H9 (cell line): Measurements from ENCODE around the gene HDDC2. TPM values are rescaled to one million over a fixed set of nuclear protein-coding genes. Genes with fewer than 3 reads are reported as not detected.

Experiments
- DNase-seq: peaks from one replicate; pipeline ENCODE4 v3.0.0-alpha.2; 2017
- H2AFZ ChIP-seq: one replicate; pipeline ENCODE4 v1.6.1; 2013; ENCODE audit warnings: mild to moderate bottlenecking, low read length, control low read depth, moderate library complexity
- H2AK5ac ChIP-seq: 2 replicates; pipeline ENCODE4 v1.6.1; 2013; ENCODE audit warnings: low read length, control low read depth, mixed read lengths; ENCODE audit not compliant: insufficient read length
- H2BK120ac ChIP-seq: one replicate; pipeline ENCODE4 v1.6.1; 2013; ENCODE audit warnings: low read depth, mild to moderate bottlenecking, low read length, control low read depth, inconsistent platforms; ENCODE audit not compliant: poor library complexity, severe bottlenecking
- H2BK12ac ChIP-seq: 2 replicates; pipeline ENCODE4 v1.6.1; 2013; ENCODE audit warnings: low read length, control low read depth, mixed read lengths, low read depth; ENCODE audit not compliant: insufficient read length
- H2BK15ac ChIP-seq: 2 replicates; pipeline ENCODE4 v1.6.1; 2013; ENCODE audit warnings: low read depth, low read length, control low read depth
- H2BK20ac ChIP-seq: one replicate; pipeline ENCODE4 v1.6.1; 2013; ENCODE audit warnings: low read depth, mild to moderate bottlenecking, low read length, control low read depth, inconsistent platforms; ENCODE audit not compliant: poor library complexity, severe bottlenecking
- H2BK5ac ChIP-seq: 2 replicates; pipeline ENCODE4 v1.6.1; 2013; ENCODE audit warnings: low read length, control low read depth, mixed read lengths; ENCODE audit not compliant: insufficient read length
- H3K14ac ChIP-seq: 2 replicates; pipeline ENCODE4 v1.6.1; 2013; ENCODE audit warnings: low read length, control low read depth; ENCODE audit not compliant: insufficient read depth
- H3K18ac ChIP-seq: 2 replicates; pipeline ENCODE4 v1.6.1; 2013; ENCODE audit warnings: low read depth, mild to moderate bottlenecking, mixed read lengths, low read length, control low read depth; ENCODE audit not compliant: insufficient read length
- H3K23ac ChIP-seq: 2 replicates; pipeline ENCODE4 v1.6.1; 2013; ENCODE audit warnings: low read length, control low read depth, mixed read lengths, low read depth; ENCODE audit not compliant: insufficient read length
- H3K23me2 ChIP-seq: 2 replicates; pipeline ENCODE4 v1.6.1; 2013; ENCODE audit warnings: low read depth, mild to moderate bottlenecking, mixed read lengths, low read length, control low read depth; ENCODE audit not compliant: insufficient read length, poor library complexity, severe bottlenecking
- H3K27ac ChIP-seq: 2 replicates; pipeline ENCODE4 v1.5.1; 2013; ENCODE audit warnings: low read length, control low read depth, mixed read lengths, low read depth; ENCODE audit not compliant: insufficient read length
- H3K27me3 ChIP-seq: 2 replicates; pipeline ENCODE4 v1.6.1; 2013; ENCODE audit warnings: low read length, control low read depth, inconsistent platforms; ENCODE audit not compliant: insufficient read depth
- H3K4ac ChIP-seq: 2 replicates; pipeline ENCODE4 v1.6.1; 2013; ENCODE audit warnings: low read depth, mild to moderate bottlenecking, control low read depth, inconsistent platforms, low read length, moderate library complexity
- H3K4me1 ChIP-seq: 2 replicates; pipeline ENCODE4 v1.6.1; 2013; ENCODE audit warnings: low read length, control low read depth, inconsistent platforms; ENCODE audit not compliant: insufficient read depth
- H3K4me2 ChIP-seq: 2 replicates; pipeline ENCODE4 v1.6.1; 2013; ENCODE audit warnings: low read length, control low read depth, mixed read lengths; ENCODE audit not compliant: insufficient read length, insufficient read depth
- H3K56ac ChIP-seq: 2 replicates; pipeline ENCODE4 v1.6.1; 2013; ENCODE audit warnings: low read depth, mild to moderate bottlenecking, mixed read lengths, low read length, control low read depth; ENCODE audit not compliant: insufficient read length
- H3K79me1 ChIP-seq: 2 replicates; pipeline ENCODE4 v1.6.1; 2013; ENCODE audit warnings: low read depth, mild to moderate bottlenecking, moderate library complexity, low read length, control low read depth, inconsistent platforms; ENCODE audit not compliant: insufficient read depth, poor library complexity, severe bottlenecking
- H3K79me2 ChIP-seq: 2 replicates; pipeline ENCODE4 v1.6.1; 2013; ENCODE audit warnings: low read length, control low read depth, inconsistent platforms; ENCODE audit not compliant: insufficient read depth
- H3K9ac ChIP-seq: 2 replicates; pipeline ENCODE4 v1.6.1; 2013; ENCODE audit warnings: low read length, control low read depth, mixed read lengths; ENCODE audit not compliant: insufficient read length; ENCODE audit errors: extremely low read depth
- H3K9me3 ChIP-seq: one replicate; pipeline ENCODE4 v1.6.1; 2013; ENCODE audit warnings: low read depth, low read length, inconsistent platforms; ENCODE audit not compliant: control insufficient read depth
- H3T11ph ChIP-seq: one replicate; pipeline ENCODE4 v1.6.1; 2013; ENCODE audit warnings: mild to moderate bottlenecking, low read length, control low read depth, inconsistent platforms
- H4K20me1 ChIP-seq: one replicate; pipeline ENCODE4 v1.6.1; 2013; ENCODE audit not compliant: control insufficient read depth, insufficient read length, insufficient read depth
- H4K5ac ChIP-seq: 2 replicates; pipeline ENCODE4 v1.6.1; 2013; ENCODE audit warnings: low read depth, mild to moderate bottlenecking, mixed read lengths, low read length, control low read depth; ENCODE audit not compliant: insufficient read length
- H4K8ac ChIP-seq: replicated peaks from 2 replicates; pipeline ENCODE4 v1.6.1; 2013; ENCODE audit warnings: low read length, control low read depth, mixed read lengths, low read depth; ENCODE audit not compliant: insufficient read length
- H4K91ac ChIP-seq: 2 replicates; pipeline ENCODE4 v1.6.1; 2013; ENCODE audit warnings: low read depth, mild to moderate bottlenecking, moderate library complexity, mixed read lengths, low read length, control low read depth; ENCODE audit not compliant: insufficient read length
- H3K27ac Mint-ChIP-seq, 3 experiments: 2 replicates in 2 of 3; 3 replicates in 1 of 3; pipeline ENCODE4 v1.8.0; 2020 to 2021; ENCODE audit warnings: mixed read lengths in 3 of 3, mild to moderate bottlenecking in 1 of 3, moderate library complexity in 1 of 3
- H3K27me3 Mint-ChIP-seq: 2 replicates; pipeline ENCODE4 v1.8.0; 2021; ENCODE audit warnings: low read depth, mild to moderate bottlenecking, moderate library complexity, mixed read lengths
- H3K36me3 Mint-ChIP-seq, 3 experiments: 2 replicates in 2 of 3; 3 replicates in 1 of 3; pipeline ENCODE4 v1.8.0; 2020 to 2021; ENCODE audit warnings: low read depth in 3 of 3, mixed read lengths in 3 of 3; ENCODE audit not compliant: insufficient read depth in 1 of 3
- H3K4me1 Mint-ChIP-seq, 2 experiments: 2 replicates each; pipeline ENCODE4 v1.8.0; 2020; ENCODE audit warnings: mixed read lengths in 2 of 2
- H3K4me3 Mint-ChIP-seq, 2 experiments: 2 replicates in 1 of 2; 3 replicates in 1 of 2; pipeline ENCODE4 v1.8.0; 2020 to 2021; ENCODE audit warnings: mild to moderate bottlenecking in 2 of 2, mixed read lengths in 2 of 2, moderate library complexity in 1 of 2
- H3K9me3 Mint-ChIP-seq, 2 experiments: 2 replicates in 1 of 2; 3 replicates in 1 of 2; pipeline ENCODE4 v1.8.0; 2020; ENCODE audit warnings: mild to moderate bottlenecking in 2 of 2, mixed read lengths in 2 of 2, moderate library complexity in 1 of 2
- CTCF ChIP-seq: fragments of 200-600 bp; sonication (generic); conservative IDR thresholded peaks from 3 replicates; pipeline ENCODE4 v1.8.0; 2021; ENCODE audit warnings: antibody characterized with exemption, mild to moderate bottlenecking
- WGBS: extraction: QIAGEN DNeasy Blood & Tissue Kit; methylation state at CpG from one replicate; pipeline ENCODE4 v1.1.7; 2013; ENCODE audit warnings: missing lambda C conversion rate, low lambda C conversion rate, mixed read lengths; ENCODE audit not compliant: insufficient read length; ENCODE audit errors: extremely low coverage; 5-methylcytosine and 5-hydroxymethylcytosine counted together
- total RNA-seq: library from RNA; stranded (reverse); gene quantifications from 2 replicates; pipeline ENCODE4 v1.2.1, GENCODE V29; 2021

HDDC2 gene
- total RNA-seq, 1 experiment from 2014 or later: 77.8 TPM

DNA sequence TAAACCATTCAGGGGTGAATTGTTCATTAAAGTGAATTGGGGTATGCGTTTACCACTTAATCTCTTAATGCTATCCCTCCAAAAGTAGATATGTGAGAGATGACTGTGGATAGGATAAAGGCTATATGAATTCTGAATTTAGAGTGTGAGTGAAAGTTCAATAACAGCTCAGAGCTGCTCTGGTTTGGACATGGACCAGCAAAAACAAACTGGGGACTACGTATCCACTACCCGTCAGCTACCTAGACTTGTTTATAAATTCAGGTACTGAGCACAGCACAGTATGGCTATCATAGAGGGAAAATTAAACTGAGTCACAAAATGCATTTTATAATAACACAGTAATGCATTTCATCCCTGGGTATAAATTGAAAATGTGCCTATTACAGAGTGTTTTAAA, 44.4 kb downstream of the HDDC2 start:
- no peak overlapping the region for H3K27ac Mint-ChIP-seq
- H3K79me1 ChIP-seq: no peaks in the 10 kb centered on the region
- H4K91ac ChIP-seq: no peak overlapping the region
- H2BK5ac ChIP-seq: no peak overlapping the region
- TF ChIP-seq CTCF: no peak
- H2BK15ac ChIP-seq: no peak overlapping the region
- H4K8ac ChIP-seq: no peak overlapping the region
- no peaks in the 10 kb centered on the region for H3K27me3 ChIP-seq
- H3K4me2 ChIP-seq: no peak overlapping the region
- H3T11ph ChIP-seq: no peak overlapping the region
- H2BK120ac ChIP-seq: no peak overlapping the region
- no peaks in the 10 kb centered on the region for H3K27me3 Mint-ChIP-seq
- no peak overlapping the region for H3K56ac ChIP-seq
- no peak overlapping the region for H3K23ac ChIP-seq
- no peak overlapping the region for H3K9ac ChIP-seq
- H3K4me1 Mint-ChIP-seq: no peaks in the 10 kb centered on the region; a peak in 1 of 4 replicates
- H3K9me3 ChIP-seq: no peaks in the 10 kb centered on the region
- no peaks in the 10 kb centered on the region for H4K20me1 ChIP-seq
- no peak overlapping the region for H2BK12ac ChIP-seq
- no peak overlapping the region for H2BK20ac ChIP-seq
- H3K23me2 ChIP-seq: no peaks in the 10 kb centered on the region
- no peak overlapping the region for H3K4ac ChIP-seq
- no peak overlapping the region for H3K18ac ChIP-seq
- no peak overlapping the region for H3K27ac ChIP-seq
- H3K79me2 ChIP-seq: no peaks in the 10 kb centered on the region; the same call in 1 of the 2 replicates
- H3K36me3 Mint-ChIP-seq: no peaks in the 10 kb centered on the region; a peak in 1 of 7 replicates
- WGBS: no CpG with 5 or more reads among the region's 3 CpGs
- no peak overlapping the region for H2AK5ac ChIP-seq
- no peak for DNase-seq
- no peak overlapping the region for H4K5ac ChIP-seq
- no peak overlapping the region for H2AFZ ChIP-seq
- H3K4me1 ChIP-seq: no peaks in the 10 kb centered on the region
- no peak overlapping the region for H3K4me3 Mint-ChIP-seq
- no peak overlapping the region for H3K14ac ChIP-seq
- no peaks in the 10 kb centered on the region for H3K9me3 Mint-ChIP-seq
